GM12878 (cell line): Measurements from ENCODE around the gene ARHGAP44. TPM values are rescaled to one million over a fixed set of nuclear protein-coding genes. Genes with fewer than 3 reads are reported as not detected.

Source experiments
- ATAC-seq: fragments of 200-7000 bp; cut with Tn5 transposase; 3 replicates; pipeline ENCODE4 v1.9.1; 2020; ENCODE audit warnings: mild to moderate bottlenecking, moderate library complexity
- BruUV-seq: library from RNA; stranded (reverse); fragments of 400-500 nt; replicated peaks from 2 replicates; lab custom pipeline; 2021; lab: Mats Ljungman, UMichigan
- CTCF ChIA-PET: fragments of 300-600 bp; sonication (Branson Sonifier 250); formaldehyde crosslinking; extraction: SDS; loops from one replicate; lab custom pipeline; 2021; ENCODE audit warnings: inconsistent platforms; lab: Yijun Ruan, JAX
- POLR2A ChIA-PET: fragments of 350-600 bp; formaldehyde crosslinking; extraction: SDS; loops from one replicate; lab custom pipeline; 2021; ENCODE audit warnings: inconsistent platforms; lab: Charles Lee
- RAD21 ChIA-PET: fragments of 300-600 bp; sonication (Branson Sonifier 250); formaldehyde crosslinking; loops from one replicate; lab custom pipeline; 2023; ENCODE audit warnings: antibody characterized with exemption; ENCODE audit not compliant: unreplicated experiment; lab: Charles Lee
- SMC1A ChIA-PET: fragments of 300-600 bp; sonication (Branson Sonifier 250); formaldehyde crosslinking; loops from one replicate; lab custom pipeline; 2023; ENCODE audit not compliant: unreplicated experiment, uncharacterized antibody; lab: Charles Lee
- DNase-seq: peaks from one replicate; pipeline ENCODE4 v3.0.0-alpha.2; 2011; ENCODE audit warnings: low read depth, low spot score
- FAIRE-seq: peaks from 3 replicates; lab custom pipeline; 2011; peaks lifted over from hg19 to GRCh38; lab: Jason Lieb, UNC
- H2AFZ ChIP-seq: 2 replicates; pipeline ENCODE4 v1.6.0; 2011; ENCODE audit warnings: low read depth, low read length, control low read depth; ENCODE audit not compliant: control insufficient read depth
- H3K27ac ChIP-seq: 2 replicates; pipeline ENCODE4 v1.5.1; 2011; ENCODE audit warnings: control low read depth; ENCODE audit not compliant: control insufficient read depth, insufficient read depth
- H3K27me3 ChIP-seq, 2 experiments: replicated peaks in 1 of 2; 2 replicates each; pipeline versions ENCODE4 v1.6.0 to v1.6.1; 2011; ENCODE audit warnings: low read length in 1 of 2; ENCODE audit not compliant: control insufficient read depth in 2 of 2, insufficient read depth in 2 of 2
- H3K36me3 ChIP-seq, 2 experiments: 2 replicates each; pipeline ENCODE4 v1.5.1; 2011; ENCODE audit warnings: low read length in 1 of 2; ENCODE audit not compliant: control insufficient read depth in 2 of 2, insufficient read depth in 2 of 2
- H3K4me1 ChIP-seq: 2 replicates; pipeline ENCODE4 v1.6.1; 2011; ENCODE audit warnings: mild to moderate bottlenecking, low read length, moderate library complexity, mixed read lengths; ENCODE audit not compliant: control insufficient read depth, insufficient read depth
- H3K4me2 ChIP-seq: 2 replicates; pipeline ENCODE4 v1.6.0; 2011; ENCODE audit warnings: control low read depth; ENCODE audit not compliant: control insufficient read depth, insufficient read depth
- H3K4me3 ChIP-seq: fragments of 200-600 bp; sonication (generic); 2 replicates; pipeline ENCODE4 v1.5.1; 2016
- H3K79me2 ChIP-seq: 2 replicates; pipeline ENCODE4 v1.6.0; 2011; ENCODE audit warnings: low read length; ENCODE audit not compliant: control insufficient read depth, insufficient read depth
- H3K9ac ChIP-seq: 2 replicates; pipeline ENCODE4 v1.8.0; 2011; ENCODE audit warnings: low read length, control low read depth, mixed read lengths; ENCODE audit not compliant: control insufficient read depth, insufficient read depth
- H3K9me3 ChIP-seq: replicated peaks from 3 replicates; pipeline ENCODE4 v1.5.1; 2011; ENCODE audit warnings: mild to moderate bottlenecking, low read length; ENCODE audit not compliant: control insufficient read depth, insufficient read depth
- H4K20me1 ChIP-seq: 2 replicates; pipeline ENCODE4 v1.6.0; 2011; ENCODE audit not compliant: control insufficient read depth, insufficient read depth
- KDM1A ChIP-seq: fragments of 200-600 bp; sonication (generic); IDR thresholded peaks from 2 replicates; pipeline ENCODE4 v1.6.1; 2016; ENCODE audit warnings: borderline replicate concordance
- KLF5 ChIP-seq: fragments of 450-650 bp; IDR thresholded peaks from 2 replicates; pipeline ENCODE4 v1.6.1; 2014; ENCODE audit warnings: mild to moderate bottlenecking; ENCODE audit not compliant: partially characterized antibody
- NFYB ChIP-seq: IDR thresholded peaks from 2 replicates; pipeline ENCODE4 v1.6.1; 2011; ENCODE audit warnings: low read depth, mild to moderate bottlenecking, low read length, improper control_type of control experiment, moderate library complexity; ENCODE audit not compliant: insufficient read depth
- NR2C2 ChIP-seq: IDR thresholded peaks from 2 replicates; pipeline ENCODE4 v1.6.1; 2011; ENCODE audit warnings: borderline replicate concordance, low read depth; ENCODE audit not compliant: control insufficient read depth, insufficient read length
- WGBS: methylation state at CpG from one replicate; pipeline ENCODE4 v1.1.6; 2016; ENCODE audit warnings: low lambda C conversion rate; ENCODE audit not compliant: insufficient replicate concordance, insufficient coverage; ENCODE audit errors: missing lambda C conversion rate; 5-methylcytosine and 5-hydroxymethylcytosine counted together
- in situ Hi-C: fragments of 300-500 bp; cut with MboI; formaldehyde crosslinking; loops from 9 replicates; pipeline ENCODE4 v1.14.3; 2018; ENCODE audit warnings: mixed read lengths
- intact Hi-C: fragments of 100-400 bp; cut with micrococcal nuclease; formaldehyde crosslinking; loops from one replicate; pipeline ENCODE4 v1.14.2; 2022; ENCODE audit not compliant: unreplicated experiment
- polyA plus RNA-seq, 11 experiments: library from polyadenylated mRNA; depleted of rRNA in 4 of 11; unstranded in 6 of 11; stranded (reverse) in 5 of 11; fragments of >200 nt; fragmentation: Nextera tagmentation in 4 of 11; fragmentation: Illumina TruSeq in 1 of 11; extraction: Ambion mirVana in 4 of 11; extraction: Trizol in 1 of 11; gene quantifications; 1 replicate in 1 of 11; 2 replicates in 10 of 11; pipeline versions ENCODE4 v1.2.1 to v1.2.3, GENCODE V29; 2011 to 2016; ENCODE audit warnings: inconsistent platforms in 2 of 11, missing spikeins in 2 of 11, low read depth in 1 of 11
- total RNA-seq, 4 experiments: library from RNA; depleted of rRNA in 3 of 4; stranded (reverse); fragments of >200 nt in 3 of 4; fragmentation: Illumina TruSeq in 1 of 4; extraction: Trizol in 1 of 4; gene quantifications; 2 replicates each; pipeline versions ENCODE4 v1.2.1 to v1.2.3, GENCODE V29; 2013 to 2021
- TF ChIP-seq, protein P1 (sequence below): IDR thresholded peaks from 2 replicates; pipeline ENCODE4 v1.6.1; 2012; ENCODE audit warnings: improper control_type of control experiment, low read depth, low read length; ENCODE audit not compliant: insufficient replicate concordance
- TF ChIP-seq, protein P2 (sequence below): IDR thresholded peaks from 2 replicates; pipeline ENCODE4 v1.6.1; 2011; ENCODE audit warnings: low read depth, mild to moderate bottlenecking, low read length, moderate library complexity, borderline replicate concordance; ENCODE audit errors: extremely low read depth
- TF ChIP-seq, protein P3 (sequence below): IDR thresholded peaks from 2 replicates; pipeline ENCODE4 v1.6.1; 2011; ENCODE audit warnings: mild to moderate bottlenecking, low read depth, low read length, moderate library complexity; ENCODE audit not compliant: insufficient replicate concordance

ARHGAP44 gene
- total and polyA plus RNA-seq, 10 of the 15 experiments (the other 5 are each of a cell fraction or from before 2014, with no cell fraction given): 0.11 to 1.2 (median 0.48) TPM

DNA sequence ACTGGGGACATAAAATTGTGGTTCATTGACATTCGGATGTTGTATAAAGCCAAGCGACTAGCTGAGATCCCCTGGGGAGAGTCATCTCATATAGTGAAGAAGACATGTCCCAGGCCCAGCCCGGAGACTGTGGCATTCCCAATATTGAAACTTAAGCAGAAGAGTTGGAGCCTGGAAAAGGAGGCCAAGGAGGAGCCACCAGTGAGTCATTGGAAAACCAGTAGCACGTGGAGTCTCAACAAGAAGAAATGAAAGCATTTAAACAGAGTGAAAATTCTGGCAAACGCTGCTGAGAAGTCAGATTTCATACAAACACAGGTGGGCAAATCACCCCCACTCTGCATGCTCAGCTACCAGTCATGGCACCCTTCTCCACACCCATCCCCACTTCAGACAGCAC, 237.9 kb downstream of the ARHGAP44 start:
- DNase-seq: no peak
- ChIA-PET CTCF (interaction anchor here (0.7 kb wide), 1 partner anchor 968 kb away, joined by 3 read pairs; no protein-coding TSS in a partner anchor), POLR2A (no interaction called here)
- H3K79me2 ChIP-seq: no peaks in the 10 kb centered on the region
- H3K36me3 ChIP-seq: no peaks in the 10 kb centered on the region
- H3K9me3 ChIP-seq: no peaks in the 10 kb centered on the region
- H3K9ac ChIP-seq: no peak overlapping the region
- intact Hi-C loops: no loop called here
- H3K27me3 ChIP-seq: no peaks in the 10 kb centered on the region; a peak in 1 of 4 replicates
- H3K4me3 ChIP-seq: no peak overlapping the region
- H3K27ac ChIP-seq: no peak overlapping the region
- H3K4me2 ChIP-seq: no peak overlapping the region
- TF ChIP-seq, protein P1, sequence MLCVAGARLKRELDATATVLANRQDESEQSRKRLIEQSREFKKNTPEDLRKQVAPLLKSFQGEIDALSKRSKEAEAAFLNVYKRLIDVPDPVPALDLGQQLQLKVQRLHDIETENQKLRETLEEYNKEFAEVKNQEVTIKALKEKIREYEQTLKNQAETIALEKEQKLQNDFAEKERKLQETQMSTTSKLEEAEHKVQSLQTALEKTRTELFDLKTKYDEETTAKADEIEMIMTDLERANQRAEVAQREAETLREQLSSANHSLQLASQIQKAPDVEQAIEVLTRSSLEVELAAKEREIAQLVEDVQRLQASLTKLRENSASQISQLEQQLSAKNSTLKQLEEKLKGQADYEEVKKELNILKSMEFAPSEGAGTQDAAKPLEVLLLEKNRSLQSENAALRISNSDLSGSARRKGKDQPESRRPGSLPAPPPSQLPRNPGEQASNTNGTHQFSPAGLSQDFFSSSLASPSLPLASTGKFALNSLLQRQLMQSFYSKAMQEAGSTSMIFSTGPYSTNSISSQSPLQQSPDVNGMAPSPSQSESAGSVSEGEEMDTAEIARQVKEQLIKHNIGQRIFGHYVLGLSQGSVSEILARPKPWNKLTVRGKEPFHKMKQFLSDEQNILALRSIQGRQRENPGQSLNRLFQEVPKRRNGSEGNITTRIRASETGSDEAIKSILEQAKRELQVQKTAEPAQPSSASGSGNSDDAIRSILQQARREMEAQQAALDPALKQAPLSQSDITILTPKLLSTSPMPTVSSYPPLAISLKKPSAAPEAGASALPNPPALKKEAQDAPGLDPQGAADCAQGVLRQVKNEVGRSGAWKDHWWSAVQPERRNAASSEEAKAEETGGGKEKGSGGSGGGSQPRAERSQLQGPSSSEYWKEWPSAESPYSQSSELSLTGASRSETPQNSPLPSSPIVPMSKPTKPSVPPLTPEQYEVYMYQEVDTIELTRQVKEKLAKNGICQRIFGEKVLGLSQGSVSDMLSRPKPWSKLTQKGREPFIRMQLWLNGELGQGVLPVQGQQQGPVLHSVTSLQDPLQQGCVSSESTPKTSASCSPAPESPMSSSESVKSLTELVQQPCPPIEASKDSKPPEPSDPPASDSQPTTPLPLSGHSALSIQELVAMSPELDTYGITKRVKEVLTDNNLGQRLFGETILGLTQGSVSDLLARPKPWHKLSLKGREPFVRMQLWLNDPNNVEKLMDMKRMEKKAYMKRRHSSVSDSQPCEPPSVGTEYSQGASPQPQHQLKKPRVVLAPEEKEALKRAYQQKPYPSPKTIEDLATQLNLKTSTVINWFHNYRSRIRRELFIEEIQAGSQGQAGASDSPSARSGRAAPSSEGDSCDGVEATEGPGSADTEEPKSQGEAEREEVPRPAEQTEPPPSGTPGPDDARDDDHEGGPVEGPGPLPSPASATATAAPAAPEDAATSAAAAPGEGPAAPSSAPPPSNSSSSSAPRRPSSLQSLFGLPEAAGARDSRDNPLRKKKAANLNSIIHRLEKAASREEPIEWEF: no peak
- TF ChIP-seq, protein P2, sequence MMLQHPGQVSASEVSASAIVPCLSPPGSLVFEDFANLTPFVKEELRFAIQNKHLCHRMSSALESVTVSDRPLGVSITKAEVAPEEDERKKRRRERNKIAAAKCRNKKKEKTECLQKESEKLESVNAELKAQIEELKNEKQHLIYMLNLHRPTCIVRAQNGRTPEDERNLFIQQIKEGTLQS: no peak
- TF ChIP-seq, protein P3, sequence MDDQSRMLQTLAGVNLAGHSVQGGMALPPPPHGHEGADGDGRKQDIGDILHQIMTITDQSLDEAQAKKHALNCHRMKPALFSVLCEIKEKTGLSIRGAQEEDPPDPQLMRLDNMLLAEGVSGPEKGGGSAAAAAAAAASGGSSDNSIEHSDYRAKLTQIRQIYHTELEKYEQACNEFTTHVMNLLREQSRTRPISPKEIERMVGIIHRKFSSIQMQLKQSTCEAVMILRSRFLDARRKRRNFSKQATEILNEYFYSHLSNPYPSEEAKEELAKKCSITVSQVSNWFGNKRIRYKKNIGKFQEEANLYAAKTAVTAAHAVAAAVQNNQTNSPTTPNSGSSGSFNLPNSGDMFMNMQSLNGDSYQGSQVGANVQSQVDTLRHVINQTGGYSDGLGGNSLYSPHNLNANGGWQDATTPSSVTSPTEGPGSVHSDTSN: no peak
- TF ChIP-seq KLF5: no peak
- TF ChIP-seq NFYB: no peak
- TF ChIP-seq KDM1A: no peak
- no peak for TF ChIP-seq NR2C2
- TF ChIP-seq, all 136 proteins: peak for 0
- 25% methylated on average over 5 of the region's 5 CpGs for WGBS
- BruUV-seq: no TSS peak
- SMC1A ChIA-PET: no interaction called here
- ATAC-seq: no peak
- Histone ChIP-seq H3K4me1 (no peaks in the 10 kb centered on the region), H4K20me1 (no peaks in the 10 kb centered on the region), H2AFZ (no peak overlapping the region)
- RAD21 ChIA-PET: no interaction called here
- in situ Hi-C loops: no loop called here
- no peak for FAIRE-seq
